PC-9 (cell line): ENCODE results near the gene PYCR2. TPM values are rescaled to one million over a fixed set of nuclear protein-coding genes. Genes with fewer than 3 reads are reported as not detected.

Experiments used
- BruUV-seq: library from RNA; stranded (reverse); fragments of 400-500 nt; replicated peaks from 2 replicates; lab custom pipeline; 2021; lab: Mats Ljungman, UMichigan
- CTCF ChIA-PET: fragments of 300-600 bp; sonication (Branson Sonifier 250); formaldehyde crosslinking; loops from one replicate; lab custom pipeline; 2022; ENCODE audit warnings: antibody characterized with exemption; lab: Charles Lee
- POLR2A ChIA-PET: fragments of 300-600 bp; sonication (Branson Sonifier 250); formaldehyde crosslinking; loops from one replicate; lab custom pipeline; 2022; ENCODE audit warnings: antibody characterized with exemption; ENCODE audit not compliant: unreplicated experiment; lab: Charles Lee
- DNase-seq, 2 experiments: peaks; one replicate each; pipeline versions ENCODE4 v3.0.0 to v3.0.0-alpha.2; 2015 to 2022; ENCODE audit warnings: mixed read lengths in 1 of 2
- H2AFZ ChIP-seq: fragments of 200-600 bp; sonication (generic); 2 replicates; pipeline ENCODE4 v1.8.1; 2017; ENCODE audit warnings: antibody characterized with exemption
- H3F3A ChIP-seq: fragments of 200-600 bp; sonication (generic); 2 replicates; pipeline ENCODE4 v1.8.1; 2017; ENCODE audit warnings: antibody characterized with exemption, mild to moderate bottlenecking, low read depth; ENCODE audit not compliant: insufficient read depth
- H3K27ac ChIP-seq: fragments of 200-600 bp; sonication (generic); 2 replicates; pipeline ENCODE4 v1.6.1; 2016; ENCODE audit warnings: mixed run types
- H3K27me3 ChIP-seq: fragments of 200-600 bp; sonication (generic); 2 replicates; pipeline ENCODE4 v1.6.1; 2016; ENCODE audit warnings: low read depth, mixed run types; ENCODE audit not compliant: insufficient read depth
- H3K36me3 ChIP-seq: fragments of 200-600 bp; sonication (generic); 2 replicates; pipeline ENCODE4 v1.6.1; 2016; ENCODE audit warnings: low read depth, mixed run types
- H3K4me1 ChIP-seq: fragments of 200-600 bp; sonication (generic); replicated peaks from 2 replicates; pipeline ENCODE4 v1.6.1; 2016; ENCODE audit warnings: mixed run types; ENCODE audit not compliant: insufficient read depth
- H3K4me2 ChIP-seq: fragments of 200-600 bp; sonication (generic); 2 replicates; pipeline ENCODE4 v1.6.1; 2017; ENCODE audit warnings: mixed run types
- H3K4me3 ChIP-seq: fragments of 200-600 bp; sonication (generic); 2 replicates; pipeline ENCODE4 v1.6.1; 2016; ENCODE audit warnings: mixed run types
- H3K79me2 ChIP-seq: fragments of 200-600 bp; sonication (generic); 2 replicates; pipeline ENCODE4 v1.6.1; 2017; ENCODE audit warnings: low read depth, mixed run types
- H3K9me2 ChIP-seq: fragments of 200-600 bp; sonication (generic); 2 replicates; pipeline ENCODE4 v1.8.1; 2017; ENCODE audit warnings: mild to moderate bottlenecking; ENCODE audit not compliant: insufficient read depth
- H3K9me3 ChIP-seq: fragments of 200-600 bp; sonication (generic); 2 replicates; pipeline ENCODE4 v1.8.1; 2016; ENCODE audit warnings: low read depth; ENCODE audit not compliant: insufficient read depth
- H4K20me1 ChIP-seq: fragments of 200-600 bp; sonication (generic); 2 replicates; pipeline ENCODE4 v1.8.1; 2017; ENCODE audit not compliant: insufficient read depth
- CTCF ChIP-seq: fragments of 200-600 bp; sonication (generic); conservative IDR thresholded peaks from 2 replicates; pipeline ENCODE4 v1.6.1; 2017; ENCODE audit warnings: mixed run types, antibody characterized with exemption, mild to moderate bottlenecking, moderate library complexity
- EZH2 ChIP-seq: fragments of 200-600 bp; sonication (generic); IDR thresholded peaks from 2 replicates; pipeline ENCODE4 v1.8.0; 2017; ENCODE audit warnings: antibody characterized with exemption, low read depth
- intact Hi-C: fragments of 100-400 bp; cut with micrococcal nuclease; formaldehyde crosslinking; loops from one replicate; pipeline ENCODE4 v1.10.0; 2022; ENCODE audit not compliant: unreplicated experiment
- total RNA-seq: library from RNA; stranded (reverse); gene quantifications from 2 replicates; pipeline ENCODE4 v1.2.3, GENCODE V29; 2021

Gene PYCR2
- total RNA-seq, 1 experiment from 2014 or later = 100 TPM

GRCh38 chr1:225906467-225906866 is 17.6 kb downstream of the PYCR2 start:
- H3K9me3 ChIP-seq = no peaks in the 10 kb centered on the region
- no TSS peak for BruUV-seq
- H2AFZ ChIP-seq = no peak overlapping the region
- intact Hi-C loops = no loop called here
- no peak for DNase-seq
- H3K79me2 ChIP-seq = no peaks in the 10 kb centered on the region
- H3K27ac ChIP-seq = no peak overlapping the region
- ChIA-PET CTCF (interaction anchor here (0.6 kb wide), 1 partner anchor 191 kb away, joined by 4 read pairs; no protein-coding TSS in a partner anchor), POLR2A (no interaction called here)
- H3K36me3 ChIP-seq = no peaks in the 10 kb centered on the region
- no peaks in the 10 kb centered on the region for H3K9me2 ChIP-seq
- no peaks in the 10 kb centered on the region for H3K4me1 ChIP-seq
- H3F3A ChIP-seq = no peaks in the 10 kb centered on the region
- TF ChIP-seq CTCF (no peak), EZH2 (no peak)
- H3K4me2 ChIP-seq = no peak overlapping the region
- H3K27me3 ChIP-seq = no peaks in the 10 kb centered on the region
- H3K4me3 ChIP-seq = no peak overlapping the region
- no peaks in the 10 kb centered on the region for H4K20me1 ChIP-seq

- Histone ChIP-seq H3K9me3 (no peaks in the 10 kb centered on the region), H3K79me2 (no peaks in the 10 kb centered on the region), H3K27me3 (no peaks in the 10 kb centered on the region), H3K36me3 (no peaks in the 10 kb centered on the region), H3F3A (no peaks in the 10 kb centered on the region), H3K4me3 (no peak overlapping the region), H3K4me2 (no peak overlapping the region), H3K4me1 (no peaks in the 10 kb centered on the region), H4K20me1 (no peaks in the 10 kb centered on the region), H3K27ac (no peak overlapping the region), H2AFZ (no peak overlapping the region), H3K9me2 (no peaks in the 10 kb centered on the region)
- TF ChIP-seq CTCF (no peak), EZH2 (no peak)
- POLR2A ChIA-PET = no interaction called here
- no TSS peak for BruUV-seq
- no peak for DNase-seq
- CTCF ChIA-PET = interaction anchor here (0.6 kb wide), 1 partner anchor 421 kb away, joined by 3 read pairs; no protein-coding TSS in a partner anchor
- intact Hi-C loops = no loop called here
Measured at GRCh38 chr1:225903623-225904022, 20.4 kb downstream of the PYCR2 start.

- no TSS peak for BruUV-seq
- no peaks in the 10 kb centered on the region for H3K9me3 ChIP-seq
- H3K79me2 ChIP-seq = no peaks in the 10 kb centered on the region
- H3K4me2 ChIP-seq = no peak overlapping the region
- intact Hi-C loops = no loop called here
- H3K4me1 ChIP-seq = peaks cover 19% of the 10 kb centered on the region
- no peaks in the 10 kb centered on the region for H4K20me1 ChIP-seq
- H3K27me3 ChIP-seq = no peaks in the 10 kb centered on the region
- no peak overlapping the region for H2AFZ ChIP-seq
- no peak overlapping the region for H3K4me3 ChIP-seq
- H3K9me2 ChIP-seq = no peaks in the 10 kb centered on the region
- H3K36me3 ChIP-seq = no peaks in the 10 kb centered on the region
- ChIA-PET POLR2A (no interaction called here), CTCF (interaction anchor here (0.6 kb wide), 1 partner anchor 16 kb away, joined by 6 read pairs; no protein-coding TSS in a partner anchor)
- H3K27ac ChIP-seq = no peak overlapping the region
- H3F3A ChIP-seq = peaks cover 14% of the 10 kb centered on the region; the same call in 1 of the 2 replicates
- DNase-seq = no peak
- TF ChIP-seq CTCF (no peak), EZH2 (no peak)
Measured at GRCh38 chr1:225899044-225899925, 24.8 kb downstream of the PYCR2 start.
